ENCODE data around the gene MAGI2. TPM values are rescaled to one million over a fixed set of nuclear protein-coding genes. Genes with fewer than 3 reads are reported as not detected.

The MAGI2 gene
- total and polyA plus RNA-seq, 2 experiments from 2014 or later: 10.4 to 26.4 TPM

DNA sequence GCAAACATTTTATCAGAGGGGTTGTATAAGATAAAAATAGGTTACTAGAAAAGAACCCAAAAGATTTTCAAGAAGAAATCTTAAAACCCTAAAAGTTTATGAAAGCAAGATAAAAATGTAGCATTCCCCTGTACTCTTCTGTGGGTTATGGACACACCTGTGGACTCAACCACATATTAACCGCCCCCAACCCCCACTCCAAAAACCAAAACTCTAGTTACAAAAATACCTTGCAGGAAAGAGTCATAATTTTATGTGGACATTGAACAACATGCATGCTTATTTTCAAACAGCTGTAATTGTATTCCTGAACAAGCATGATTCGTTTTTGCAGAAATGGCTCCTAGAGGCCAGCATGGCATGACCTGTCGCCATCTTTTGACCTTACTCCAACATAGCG lies 1188.0 kb downstream of the MAGI2 start:
- Histone ChIP-seq H4K20me1 (replicated peaks; ENCODE audit: insufficient read depth) (no peaks in the 10 kb centered on the region), H3K79me2 (replicated peaks; ENCODE audit: insufficient read depth) (no peaks in the 10 kb centered on the region), H2AFZ (no peak overlapping the region), H3K27me3 (ENCODE audit: insufficient read depth) (no peaks in the 10 kb centered on the region), H3F3A (replicated peaks; ENCODE audit: low read depth) (no peaks in the 10 kb centered on the region), H3K4me1 (ENCODE audit: insufficient read depth) (no peaks in the 10 kb centered on the region; the same call in 1 of the 2 replicates), H3K4me2 (no peak overlapping the region), H3K27ac (ENCODE audit: low read depth) (no peak overlapping the region), H3K36me3 (ENCODE audit: insufficient read depth) (no peaks in the 10 kb centered on the region), H3K4me3 (no peak overlapping the region), H3K9me2 (ENCODE audit: insufficient read depth) (peaks cover 3% of the 10 kb centered on the region; the same call in 1 of the 2 replicates)
- ATAC-seq: no peak
- TF ChIP-seq ETS1 (IDR thresholded peaks at IDR 0.05) (no peak), CREB1 (CRISPR knock-in tag; IDR thresholded peaks at IDR 0.05; ENCODE audit: low read depth) (no peak), ZNF331 (CRISPR knock-in tag; IDR thresholded peaks at IDR 0.05; ENCODE audit: low read depth) (no peak), NANOG (IDR thresholded peaks at IDR 0.05; ENCODE audit: borderline replicate concordance) (no peak), JUNB (IDR thresholded peaks at IDR 0.05; ENCODE audit: unreplicated experiment) (no peak), EZH2phosphoT487 (IDR thresholded peaks at IDR 0.05; ENCODE audit: unreplicated experiment) (no peak), ZNF462 (CRISPR knock-in tag; IDR thresholded peaks at IDR 0.05) (no peak), POLR2AphosphoS5 (IDR thresholded peaks at IDR 0.05; ENCODE audit: low read depth) (no peak), CTCF (conservative IDR thresholded peaks at IDR 0.05; ENCODE audit: low read depth in 2 of 2) (no peak), EZH2 (IDR thresholded peaks at IDR 0.05; ENCODE audit: low read depth, unreplicated experiment) (no peak), STAT1 (IDR thresholded peaks at IDR 0.05; ENCODE audit: unreplicated experiment) (no peak), ZNF114 (CRISPR knock-in tag; IDR thresholded peaks at IDR 0.05) (no peak)
- TF ChIP-seq, protein P1, sequence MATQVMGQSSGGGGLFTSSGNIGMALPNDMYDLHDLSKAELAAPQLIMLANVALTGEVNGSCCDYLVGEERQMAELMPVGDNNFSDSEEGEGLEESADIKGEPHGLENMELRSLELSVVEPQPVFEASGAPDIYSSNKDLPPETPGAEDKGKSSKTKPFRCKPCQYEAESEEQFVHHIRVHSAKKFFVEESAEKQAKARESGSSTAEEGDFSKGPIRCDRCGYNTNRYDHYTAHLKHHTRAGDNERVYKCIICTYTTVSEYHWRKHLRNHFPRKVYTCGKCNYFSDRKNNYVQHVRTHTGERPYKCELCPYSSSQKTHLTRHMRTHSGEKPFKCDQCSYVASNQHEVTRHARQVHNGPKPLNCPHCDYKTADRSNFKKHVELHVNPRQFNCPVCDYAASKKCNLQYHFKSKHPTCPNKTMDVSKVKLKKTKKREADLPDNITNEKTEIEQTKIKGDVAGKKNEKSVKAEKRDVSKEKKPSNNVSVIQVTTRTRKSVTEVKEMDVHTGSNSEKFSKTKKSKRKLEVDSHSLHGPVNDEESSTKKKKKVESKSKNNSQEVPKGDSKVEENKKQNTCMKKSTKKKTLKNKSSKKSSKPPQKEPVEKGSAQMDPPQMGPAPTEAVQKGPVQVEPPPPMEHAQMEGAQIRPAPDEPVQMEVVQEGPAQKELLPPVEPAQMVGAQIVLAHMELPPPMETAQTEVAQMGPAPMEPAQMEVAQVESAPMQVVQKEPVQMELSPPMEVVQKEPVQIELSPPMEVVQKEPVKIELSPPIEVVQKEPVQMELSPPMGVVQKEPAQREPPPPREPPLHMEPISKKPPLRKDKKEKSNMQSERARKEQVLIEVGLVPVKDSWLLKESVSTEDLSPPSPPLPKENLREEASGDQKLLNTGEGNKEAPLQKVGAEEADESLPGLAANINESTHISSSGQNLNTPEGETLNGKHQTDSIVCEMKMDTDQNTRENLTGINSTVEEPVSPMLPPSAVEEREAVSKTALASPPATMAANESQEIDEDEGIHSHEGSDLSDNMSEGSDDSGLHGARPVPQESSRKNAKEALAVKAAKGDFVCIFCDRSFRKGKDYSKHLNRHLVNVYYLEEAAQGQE (IDR thresholded peaks at IDR 0.05; ENCODE audit: unreplicated experiment): no peak
- Mint-ChIP-seq H3K27me3 (ENCODE audit: insufficient read depth, low read depth, poor library complexity) (peaks cover 3% of the 10 kb centered on the region), H3K36me3 (ENCODE audit: low read depth) (no peaks in the 10 kb centered on the region), H3K27ac (peak overlapping the region; percentile 77; the same call in 1 of the 2 replicates), H3K4me3 (no peak overlapping the region), H3K9me3 (peaks cover 5% of the 10 kb centered on the region; the same call in 2 of the 3 replicates), H3K4me1 (peaks cover 16% of the 10 kb centered on the region)
- no peak for DNase-seq (ENCODE audit: low spot score)
